Adrenal gland (tissue), 5 donors: ENCODE measurements around the gene ARHGEF26.

ENCODE experiments used
- POLR2A ChIP-seq, 2 donors: fragments of 450-650 bp; IDR thresholded peaks; one replicate each; pipeline ENCODE4 v1.6.1; 2017; ENCODE audit warnings: antibody characterized with exemption in 2 of 2, mild to moderate bottlenecking in 2 of 2, moderate library complexity in 1 of 2
- TF ChIP-seq, protein P1 (sequence below), 6 experiments: fragments of 450-650 bp in 4 of 6; fragments of 200-600 bp in 2 of 6; sonication (generic) in 1 of 6; IDR thresholded peaks; 1 replicate in 5 of 6; 2 replicates in 1 of 6; pipeline versions ENCODE4 v1.5.1 to v1.8.0; 2016 to 2021; ENCODE audit warnings: antibody characterized with exemption in 6 of 6, mild to moderate bottlenecking in 2 of 6, moderate library complexity in 1 of 6
- donor health status: DM: no; HTN: no; CAD: no.

DNA sequence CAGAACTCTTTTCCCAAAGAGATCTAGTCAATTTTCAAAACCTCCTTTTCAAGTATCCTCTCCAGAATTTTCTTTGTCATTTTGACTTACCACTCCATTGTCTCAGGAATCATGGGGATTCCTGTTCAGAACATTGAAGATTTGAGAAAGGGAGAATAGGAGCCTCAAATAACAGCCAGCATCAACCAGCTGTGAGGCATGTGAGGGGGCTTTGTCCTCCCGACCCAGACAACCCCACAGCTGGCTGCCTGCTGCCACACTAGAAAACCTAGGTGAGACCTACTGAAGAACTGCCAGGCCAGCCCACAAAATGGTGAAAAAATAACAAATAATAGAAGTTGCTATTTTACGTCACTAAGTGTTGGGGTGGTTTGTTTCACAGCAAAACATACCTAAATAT is 5.9 kb upstream of the ARHGEF26 start:
- TF ChIP-seq, protein P1, sequence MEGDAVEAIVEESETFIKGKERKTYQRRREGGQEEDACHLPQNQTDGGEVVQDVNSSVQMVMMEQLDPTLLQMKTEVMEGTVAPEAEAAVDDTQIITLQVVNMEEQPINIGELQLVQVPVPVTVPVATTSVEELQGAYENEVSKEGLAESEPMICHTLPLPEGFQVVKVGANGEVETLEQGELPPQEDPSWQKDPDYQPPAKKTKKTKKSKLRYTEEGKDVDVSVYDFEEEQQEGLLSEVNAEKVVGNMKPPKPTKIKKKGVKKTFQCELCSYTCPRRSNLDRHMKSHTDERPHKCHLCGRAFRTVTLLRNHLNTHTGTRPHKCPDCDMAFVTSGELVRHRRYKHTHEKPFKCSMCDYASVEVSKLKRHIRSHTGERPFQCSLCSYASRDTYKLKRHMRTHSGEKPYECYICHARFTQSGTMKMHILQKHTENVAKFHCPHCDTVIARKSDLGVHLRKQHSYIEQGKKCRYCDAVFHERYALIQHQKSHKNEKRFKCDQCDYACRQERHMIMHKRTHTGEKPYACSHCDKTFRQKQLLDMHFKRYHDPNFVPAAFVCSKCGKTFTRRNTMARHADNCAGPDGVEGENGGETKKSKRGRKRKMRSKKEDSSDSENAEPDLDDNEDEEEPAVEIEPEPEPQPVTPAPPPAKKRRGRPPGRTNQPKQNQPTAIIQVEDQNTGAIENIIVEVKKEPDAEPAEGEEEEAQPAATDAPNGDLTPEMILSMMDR (IDR thresholded peaks at IDR 0.05): no peak
- no peak for TF ChIP-seq POLR2A (IDR thresholded peaks at IDR 0.05)
